IPS-18c (cell line): ENCODE measurements around the gene IFITM10.

Experiments used
- H3K4me3 ChIP-seq: 2 replicates; pipeline ENCODE4 v1.7.0; 2013; ENCODE audit warnings: low read depth, mild to moderate bottlenecking, low read length, moderate library complexity; ENCODE audit not compliant: insufficient read depth
- H3K9me3 ChIP-seq: one replicate; pipeline ENCODE4 v1.6.1; 2013; ENCODE audit warnings: mild to moderate bottlenecking, low read length, moderate library complexity; ENCODE audit not compliant: control insufficient read depth, insufficient read depth

Gene IFITM10

DNA sequence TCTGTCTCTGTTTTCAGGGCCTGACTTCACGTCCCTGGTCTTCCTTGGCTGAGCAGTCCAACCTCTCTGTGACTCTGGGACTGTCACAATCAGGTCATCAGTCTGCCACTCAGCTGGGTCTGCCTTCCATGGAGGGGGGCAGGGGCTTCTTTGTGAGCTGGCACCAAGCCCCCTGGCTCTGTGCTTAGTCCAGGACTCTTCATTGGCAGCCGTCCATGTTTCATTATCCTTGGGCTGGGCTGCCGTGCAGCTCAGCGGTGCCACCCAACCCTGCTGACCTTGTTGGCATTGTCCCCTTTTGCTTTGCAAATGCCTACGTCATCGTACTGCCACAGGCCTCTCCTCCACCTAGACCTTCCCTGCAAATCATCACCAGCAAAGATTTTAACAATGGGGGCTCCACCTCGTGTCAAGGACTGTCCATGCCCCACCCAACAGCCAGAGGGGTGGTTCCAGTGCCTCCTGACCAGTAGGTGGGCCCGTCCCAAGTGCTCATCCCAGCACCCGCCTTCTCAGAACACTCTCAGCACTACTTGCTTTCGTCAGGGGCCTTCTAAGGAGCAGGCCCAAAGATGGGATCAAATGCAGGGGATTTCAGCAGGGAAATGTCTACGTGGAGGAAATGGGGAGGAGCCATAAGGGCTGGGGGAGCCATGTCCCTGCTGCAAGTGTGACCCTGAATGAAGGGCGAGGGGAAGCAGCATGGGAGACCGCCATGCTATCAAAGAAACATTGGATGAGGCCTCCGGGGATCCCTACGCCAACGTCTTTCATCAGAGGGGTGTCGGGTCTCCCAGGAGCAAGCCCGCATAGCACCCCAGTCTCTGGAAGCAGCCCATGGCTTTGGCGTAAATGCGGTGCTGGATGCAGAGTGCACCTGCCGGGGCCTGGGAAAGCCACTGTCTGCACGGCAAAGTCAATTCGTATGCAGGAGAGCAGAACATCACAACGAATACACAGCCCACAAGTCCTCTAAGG lies 35.2 kb downstream of the IFITM10 start:
- H3K4me3 ChIP-seq = no peak overlapping the region
- peaks cover 6% of the 10 kb centered on the region for H3K9me3 ChIP-seq

DNA sequence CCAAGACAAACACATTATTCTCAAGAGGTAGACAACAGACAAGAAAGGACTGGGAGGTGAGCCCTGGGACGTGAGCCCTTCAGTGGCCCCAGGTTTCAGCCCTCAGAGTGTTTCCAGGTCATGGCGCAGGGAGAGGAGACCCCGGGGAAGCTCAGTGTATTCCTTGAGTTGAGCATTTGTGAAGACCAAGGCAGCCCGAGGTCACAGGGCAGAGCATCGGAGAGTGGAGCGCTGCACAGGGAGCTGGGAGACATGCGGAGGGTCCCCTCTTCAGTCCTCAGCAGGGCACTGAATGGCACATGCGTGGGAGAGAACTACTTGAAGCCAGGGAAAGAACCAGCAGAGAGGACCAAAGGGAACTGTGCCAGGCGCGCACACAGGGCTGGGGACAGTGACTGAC lies 41.7 kb downstream of the IFITM10 start:
- H3K4me3 ChIP-seq = no peak overlapping the region
- peaks cover 2% of the 10 kb centered on the region for H3K9me3 ChIP-seq

DNA sequence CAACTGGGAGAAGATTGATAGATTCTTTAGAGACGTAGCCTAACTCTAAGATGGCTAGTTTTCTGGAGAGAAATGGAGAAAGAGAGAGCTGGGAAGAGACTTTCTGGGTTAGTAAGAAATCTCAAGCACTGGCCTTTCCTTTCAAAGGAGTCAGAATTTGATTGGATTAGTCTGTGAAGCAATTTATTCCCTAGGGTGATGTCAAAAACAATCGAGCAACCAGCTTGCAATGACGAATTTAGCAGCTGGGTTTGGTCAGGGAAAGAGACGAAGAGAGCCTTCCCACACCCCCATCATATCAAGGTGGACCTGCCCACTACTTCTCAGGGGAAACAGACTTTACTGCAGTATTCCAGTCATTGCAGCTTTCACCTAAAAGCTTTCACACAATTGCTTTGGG lies 42.6 kb downstream of the IFITM10 start:
- peaks cover 2% of the 10 kb centered on the region for H3K9me3 ChIP-seq
- no peak overlapping the region for H3K4me3 ChIP-seq

DNA sequence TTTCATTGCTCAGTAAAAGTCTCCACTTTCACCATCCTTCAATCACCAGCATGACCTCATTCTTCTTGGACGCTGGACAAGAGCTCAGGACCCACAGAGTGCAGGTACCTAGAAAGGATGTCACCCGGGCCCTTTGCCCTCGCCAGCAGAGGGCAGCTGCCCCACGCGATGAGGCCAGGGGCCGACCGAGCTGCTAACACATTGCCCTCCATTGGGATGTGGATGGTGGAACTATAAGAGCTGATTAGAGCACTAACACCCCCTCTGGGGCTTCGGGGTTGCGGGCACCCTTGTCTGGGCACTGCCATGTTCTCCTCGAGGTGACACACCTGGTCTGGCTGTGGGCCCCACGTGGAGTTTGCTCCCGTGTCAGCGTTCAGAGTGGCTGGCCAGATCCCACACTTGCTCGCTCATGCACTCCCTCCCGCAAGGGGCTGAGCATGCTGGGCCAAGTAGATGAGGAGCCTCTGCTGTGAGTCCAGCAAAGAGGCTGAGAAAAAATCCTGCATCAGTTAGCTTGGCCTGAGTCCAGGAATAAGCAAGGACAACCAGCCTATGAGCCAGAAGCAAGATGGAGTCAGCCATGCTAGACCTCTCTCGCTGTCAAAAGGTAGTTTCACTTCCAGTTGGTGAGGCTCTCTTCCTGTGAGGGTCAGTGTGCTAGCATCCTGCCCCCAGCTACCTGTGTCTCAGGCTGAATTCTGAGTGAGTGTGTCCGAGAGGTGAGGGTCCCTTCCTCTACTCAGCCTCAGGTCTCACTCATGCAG lies 43.6 kb downstream of the IFITM10 start:
- H3K9me3 ChIP-seq = peaks cover under 1% of the 10 kb centered on the region
- no peak overlapping the region for H3K4me3 ChIP-seq

DNA sequence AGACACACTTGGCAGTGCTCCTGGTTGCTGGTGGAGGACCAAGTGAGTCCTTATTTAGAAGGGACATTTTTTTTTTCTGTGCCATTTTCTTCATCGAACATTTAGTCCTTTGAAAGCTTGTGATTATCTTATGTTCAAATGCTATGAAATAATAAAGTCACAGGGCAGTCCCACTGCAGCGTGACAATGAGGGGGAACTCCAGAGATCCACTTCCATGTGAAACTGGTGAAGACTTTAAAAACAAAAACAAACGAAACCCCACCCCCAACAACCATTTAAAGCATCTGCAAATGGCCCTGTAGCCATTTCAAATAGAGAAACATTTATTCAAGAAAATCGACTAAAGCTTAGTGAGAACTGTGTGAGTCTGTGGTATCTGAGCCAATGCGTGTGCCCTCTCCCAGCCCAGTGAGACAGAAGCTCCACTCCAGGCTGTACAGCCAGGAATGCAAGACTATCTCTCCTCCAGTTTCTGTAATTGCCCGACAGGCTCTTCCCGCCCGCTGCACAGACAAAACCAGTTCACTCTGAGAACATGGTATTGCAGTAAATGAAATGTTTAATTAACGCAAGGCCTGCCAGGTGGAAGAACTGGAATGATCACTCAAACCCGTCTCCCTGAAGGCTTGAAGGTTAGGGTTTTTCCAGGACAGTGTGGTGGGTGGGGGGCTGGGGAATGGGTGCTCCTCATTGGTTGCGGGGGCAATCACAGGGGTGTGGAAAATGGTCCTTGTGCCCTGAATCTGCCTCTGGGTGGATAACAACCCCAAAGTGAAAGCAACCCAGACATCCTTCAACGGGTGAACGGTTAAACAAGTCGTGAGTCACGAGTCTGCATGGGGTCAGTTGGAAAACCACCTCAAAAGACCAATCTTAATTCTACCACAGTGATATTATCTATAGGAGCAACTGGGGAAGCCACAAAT lies 45.0 kb downstream of the IFITM10 start:
- H3K9me3 ChIP-seq = no peaks in the 10 kb centered on the region
- no peak overlapping the region for H3K4me3 ChIP-seq

DNA sequence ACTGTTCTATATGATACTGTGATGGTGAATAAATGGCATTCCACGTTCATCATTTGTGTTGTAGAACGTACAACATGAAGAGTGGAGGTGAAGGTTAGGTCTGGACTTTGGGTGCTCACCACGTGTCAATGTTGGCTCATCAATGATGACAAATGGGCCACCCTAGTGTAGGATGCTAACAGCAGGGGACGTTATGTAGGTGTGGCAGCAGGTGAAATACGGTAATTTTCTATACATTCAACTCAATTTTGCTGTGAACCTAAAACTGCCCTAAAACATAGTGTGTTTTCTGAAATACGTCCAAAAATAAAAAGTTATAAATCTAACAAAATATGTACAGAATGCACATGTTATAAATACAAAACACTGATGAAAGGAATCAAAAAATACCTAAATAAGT lies 47.2 kb downstream of the IFITM10 start:
- H3K9me3 ChIP-seq = no peaks in the 10 kb centered on the region
- no peak overlapping the region for H3K4me3 ChIP-seq

DNA sequence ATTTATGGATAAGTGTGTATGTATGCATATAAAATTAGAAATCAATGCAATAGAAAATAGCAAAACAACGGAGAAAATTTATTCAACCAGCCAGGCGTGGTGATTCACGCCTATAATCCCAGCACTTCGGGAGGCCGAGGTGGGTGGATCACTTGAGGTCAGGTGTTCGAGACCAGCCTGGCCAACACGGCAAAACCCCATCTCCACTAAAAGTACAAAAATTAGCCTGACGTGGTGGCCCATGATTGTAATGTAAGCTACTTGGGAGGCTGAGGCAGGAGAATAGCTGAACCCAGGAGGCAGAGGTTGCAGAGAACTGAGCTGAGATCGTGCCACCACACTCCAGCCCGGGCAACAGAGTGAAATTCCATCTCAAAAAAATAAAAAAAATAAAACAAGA lies 47.9 kb downstream of the IFITM10 start:
- Histone ChIP-seq H3K4me3 (no peak overlapping the region), H3K9me3 (no peaks in the 10 kb centered on the region)

DNA sequence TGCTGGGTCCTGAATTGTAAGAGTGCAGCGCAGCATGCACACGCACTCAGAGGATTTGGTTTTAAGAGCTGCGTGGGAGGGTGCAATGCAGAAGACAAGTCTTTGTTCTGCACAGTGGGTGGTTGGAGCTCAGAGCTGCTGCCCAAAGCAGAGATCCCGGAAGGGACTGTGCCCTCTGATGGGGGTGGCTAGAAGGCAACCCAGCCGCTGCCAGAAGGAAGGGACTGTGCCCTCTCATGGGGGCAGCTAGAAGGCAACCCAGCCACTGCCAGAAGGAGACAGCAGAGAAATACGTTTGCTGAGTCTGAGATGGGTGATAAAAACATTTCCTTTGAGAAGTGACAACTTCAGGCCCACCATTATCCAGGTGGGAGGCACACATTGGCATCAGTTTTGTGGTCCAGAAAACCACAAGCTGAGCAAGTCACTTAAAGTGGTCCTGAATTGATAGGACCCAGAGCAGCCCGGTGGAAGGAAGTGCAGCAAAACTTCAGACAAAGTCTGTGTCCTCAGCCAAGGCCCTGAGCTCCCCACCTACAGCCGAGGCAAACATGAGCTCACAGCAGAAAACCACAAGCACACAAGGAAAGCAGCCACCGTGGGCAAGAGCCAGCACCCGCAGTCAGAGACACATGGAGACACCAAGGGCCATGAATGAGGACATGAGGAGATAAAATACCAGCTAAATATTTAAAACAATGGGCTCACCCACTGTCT lies 49.1 kb downstream of the IFITM10 start:
- Histone ChIP-seq H3K9me3 (no peaks in the 10 kb centered on the region), H3K4me3 (no peak overlapping the region)

DNA sequence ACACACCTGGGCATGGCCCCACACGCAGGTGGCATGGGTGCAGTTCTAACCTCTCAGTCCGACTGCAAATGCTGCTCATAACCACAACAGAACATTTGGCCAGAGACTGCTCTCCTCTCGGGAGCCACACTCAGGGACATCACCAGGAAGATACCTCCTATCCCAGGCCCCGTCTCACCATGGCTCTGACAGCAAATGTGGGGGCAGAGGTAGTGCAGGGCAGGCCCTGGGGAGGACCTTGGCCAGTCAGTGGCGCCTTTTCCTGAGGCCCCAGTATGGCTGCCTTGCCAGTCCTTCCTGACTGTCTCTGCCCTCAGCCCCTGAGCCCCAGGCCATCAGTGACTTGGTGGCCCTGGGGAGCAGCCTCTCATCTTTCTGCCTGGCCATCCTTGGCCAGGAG lies 50.6 kb downstream of the IFITM10 start:
- Histone ChIP-seq H3K9me3 (no peaks in the 10 kb centered on the region), H3K4me3 (no peak overlapping the region)

DNA sequence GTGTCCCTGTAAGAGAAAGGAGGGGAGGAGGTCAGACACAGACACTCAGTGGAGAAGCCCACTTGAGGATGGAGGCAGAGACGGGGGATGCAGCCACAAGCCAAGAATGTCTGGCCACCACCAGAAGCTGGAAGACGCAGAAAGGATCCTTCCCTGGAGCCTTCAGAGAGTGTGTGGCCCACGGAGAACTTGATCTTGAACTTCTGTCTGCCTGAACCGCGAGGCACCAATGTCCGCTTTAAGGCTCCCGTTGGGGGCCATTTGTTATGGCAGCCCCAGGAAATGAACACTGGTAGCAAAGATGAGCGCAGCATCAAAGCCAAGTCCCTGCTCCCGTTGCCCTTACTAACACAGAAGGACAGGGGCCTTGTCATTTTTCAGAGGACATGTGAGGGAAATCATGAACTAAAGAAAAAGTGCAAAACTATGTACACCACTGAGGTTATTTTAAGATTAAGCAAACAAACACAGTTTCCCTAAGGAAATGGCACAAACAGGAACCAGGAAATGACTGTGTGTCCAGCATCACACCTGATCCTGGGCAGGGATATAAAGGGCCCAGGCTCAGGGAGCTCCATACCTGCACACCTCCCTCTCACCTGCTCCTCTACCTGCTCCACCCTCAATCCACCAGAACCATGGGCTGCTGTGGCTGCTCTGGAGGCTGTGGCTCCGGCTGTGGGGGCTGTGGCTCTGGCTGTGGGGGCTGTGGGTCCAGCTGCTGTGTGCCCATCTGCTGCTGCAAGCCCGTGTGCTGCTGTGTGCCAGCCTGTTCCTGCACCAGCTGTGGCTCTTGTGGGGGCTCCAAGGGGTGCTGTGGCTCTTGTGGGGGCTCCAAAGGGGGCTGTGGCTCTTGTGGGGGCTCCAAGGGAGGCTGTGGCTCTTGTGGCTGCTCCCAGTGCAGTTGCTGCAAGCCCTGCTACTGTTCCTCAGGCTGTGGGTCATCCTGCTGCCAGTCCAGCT lies 53.5 kb downstream of the IFITM10 start, which contains the start of gene KRTAP5-6:
KRTAP5-6 (plus strand) TSS at position 588 of the 963 bp plus-strand sequence; CDS start at position 639, 51 bp downstream.
- Histone ChIP-seq H3K9me3 (no peaks in the 10 kb centered on the region), H3K4me3 (no peak within 1 kb of the TSS)

DNA sequence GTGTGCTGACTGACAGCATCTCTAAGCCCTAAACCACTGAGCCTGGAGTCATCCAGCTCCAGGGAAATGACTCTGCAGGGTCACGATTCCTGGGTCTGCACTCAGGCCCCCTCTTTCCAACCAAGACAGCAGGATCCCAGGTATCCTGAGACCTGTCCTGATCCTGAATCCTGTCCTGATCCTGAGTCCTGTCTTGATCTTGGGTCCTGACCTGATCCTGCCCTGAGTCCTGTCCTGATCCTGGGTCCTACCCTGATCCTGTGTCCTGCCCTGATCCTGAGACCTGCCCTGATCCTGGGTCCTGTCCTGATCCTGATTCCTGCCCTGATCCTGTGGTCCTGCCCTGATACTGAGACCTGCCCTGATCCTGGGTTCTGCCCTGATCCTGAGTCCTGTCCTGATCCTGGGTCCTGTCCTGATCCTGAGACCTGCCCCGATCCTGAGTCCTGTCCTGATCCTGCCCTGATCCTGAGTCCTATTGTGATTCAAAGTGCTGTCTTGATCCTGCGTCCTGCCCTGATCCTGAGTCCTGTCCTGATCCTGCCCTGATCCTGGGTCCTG lies 54.8 kb downstream of the IFITM10 start:
- Histone ChIP-seq H3K4me3 (no peak overlapping the region), H3K9me3 (no peaks in the 10 kb centered on the region)

DNA sequence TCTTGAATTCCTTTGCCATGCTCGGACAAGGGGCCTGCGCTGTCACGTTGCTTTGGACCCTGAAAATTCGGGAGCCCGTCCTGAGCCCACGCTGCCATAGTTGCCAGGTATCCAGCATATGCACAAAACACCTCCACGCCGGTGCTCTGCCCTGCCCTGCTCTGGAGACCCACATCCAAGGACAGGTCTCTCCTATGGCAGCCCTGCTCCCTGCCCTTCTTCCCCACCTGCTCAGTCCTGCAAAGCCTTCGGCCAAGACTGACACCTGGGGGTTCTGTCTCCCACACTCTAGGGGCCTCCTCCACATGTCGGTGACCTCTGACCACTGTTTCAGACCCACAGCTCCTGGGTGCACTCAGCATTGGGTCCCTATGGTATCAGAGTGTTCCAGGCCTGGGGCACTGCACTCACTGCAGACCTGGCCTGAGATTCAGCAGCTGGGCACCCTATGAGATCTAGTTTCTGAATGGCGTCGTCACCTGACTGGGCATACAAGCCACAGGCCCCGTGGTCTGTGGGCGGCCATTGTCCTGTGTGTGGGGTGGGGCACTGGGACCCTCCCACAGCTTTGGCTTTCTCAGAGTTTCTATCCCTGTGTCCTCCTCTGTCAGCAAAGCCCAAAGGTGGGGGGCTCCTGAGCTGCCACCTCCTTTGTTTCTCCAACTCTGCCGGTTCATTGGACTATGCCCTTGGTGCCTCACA lies 55.4 kb downstream of the IFITM10 start:
- H3K4me3 ChIP-seq = no peak overlapping the region
- no peaks in the 10 kb centered on the region for H3K9me3 ChIP-seq

DNA sequence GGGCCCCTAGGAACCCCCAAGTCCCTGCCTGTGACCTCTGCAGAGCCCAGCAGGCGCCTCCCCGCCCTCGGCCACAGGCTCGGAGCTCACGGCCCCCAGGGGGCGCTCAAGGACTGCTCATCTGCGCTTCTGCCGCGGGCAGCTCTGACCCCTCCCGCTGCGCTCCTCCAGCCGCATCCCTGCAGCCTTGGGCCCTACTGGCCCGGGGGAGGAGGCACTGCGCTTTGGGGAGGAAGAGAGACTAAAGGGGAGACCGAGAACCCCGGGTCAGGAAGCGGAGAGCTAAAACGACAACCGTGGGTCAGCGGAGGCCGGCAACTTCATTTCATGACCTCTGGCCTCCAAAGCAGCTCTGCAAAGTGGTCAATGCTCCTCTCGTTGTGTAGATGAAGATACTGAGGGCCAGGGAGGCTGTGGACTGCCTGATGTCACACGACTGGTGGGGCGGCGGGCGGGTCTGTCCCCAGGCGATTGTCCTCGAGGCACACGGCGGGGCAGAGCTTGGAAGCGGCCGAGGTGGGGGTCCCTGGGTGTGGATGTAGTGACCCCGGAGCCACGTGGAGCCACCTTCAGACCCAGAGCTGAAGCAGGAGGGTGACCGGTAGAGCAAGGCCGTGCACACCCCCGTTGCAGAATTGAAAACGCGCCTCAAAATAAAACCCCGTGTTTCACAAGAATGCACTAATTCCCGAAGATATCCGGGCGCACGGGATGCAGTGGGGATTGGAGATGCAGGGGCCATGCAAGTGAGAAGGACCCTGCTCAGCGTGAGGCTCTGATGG lies 56.1 kb downstream of the IFITM10 start:
- no peaks in the 10 kb centered on the region for H3K9me3 ChIP-seq
- H3K4me3 ChIP-seq = peak overlapping the region; percentile 49
